WTC11 (cell line): Measurements from ENCODE around the gene LPP. TPM values are rescaled to one million over a fixed set of nuclear protein-coding genes. Genes with fewer than 3 reads are reported as not detected.

ENCODE experiments used
- ATAC-seq: fragments of 200-7000 bp; cut with Tn5 transposase; 2 replicates; pipeline ENCODE4 v1.10.0; 2021; ENCODE audit warnings: mild to moderate bottlenecking, moderate library complexity
- CTCF ChIA-PET: fragments of 300-600 bp; sonication (Branson Sonifier 250); formaldehyde crosslinking; loops from one replicate; lab custom pipeline; 2021; ENCODE audit warnings: antibody characterized with exemption; lab: Charles Lee
- POLR2A ChIA-PET: fragments of 350-600 bp; sonication (Branson Sonifier 250); formaldehyde crosslinking; loops from one replicate; lab custom pipeline; 2021; ENCODE audit warnings: antibody characterized with exemption; lab: Charles Lee
- DNase-seq: peaks from one replicate; pipeline ENCODE4 v3.0.0; 2021; ENCODE audit warnings: low spot score
- H3K27ac Mint-ChIP-seq: 2 replicates; pipeline ENCODE4 v1.8.0; 2021; ENCODE audit warnings: mixed read lengths
- H3K27me3 Mint-ChIP-seq: 2 replicates; pipeline ENCODE4 v1.8.0; 2021; ENCODE audit warnings: low read depth, mild to moderate bottlenecking, moderate library complexity, mixed read lengths
- H3K36me3 Mint-ChIP-seq: 2 replicates; pipeline ENCODE4 v1.8.0; 2021; ENCODE audit warnings: mixed read lengths
- H3K4me1 Mint-ChIP-seq: 2 replicates; pipeline ENCODE4 v1.8.0; 2022; ENCODE audit warnings: mixed read lengths
- H3K4me3 Mint-ChIP-seq: 2 replicates; pipeline ENCODE4 v1.8.0; 2021; ENCODE audit warnings: mild to moderate bottlenecking, moderate library complexity, mixed read lengths
- H3K9me3 Mint-ChIP-seq: 2 replicates; pipeline ENCODE4 v1.8.0; 2021; ENCODE audit warnings: mixed read lengths
- ARID4B ChIP-seq: sonication (generic); formaldehyde crosslinking; IDR thresholded peaks from 2 replicates; pipeline ENCODE4 v1.8.0; 2023; ENCODE audit warnings: missing genetic modification reagents, mild to moderate bottlenecking, borderline replicate concordance
- ATF1 ChIP-seq: sonication (generic); formaldehyde crosslinking; IDR thresholded peaks from 2 replicates; pipeline ENCODE4 v1.8.1; 2023; ENCODE audit warnings: mild to moderate bottlenecking, moderate library complexity, missing genetic modification reagents
- ATF2 ChIP-seq: sonication (generic); formaldehyde crosslinking; IDR thresholded peaks from 2 replicates; pipeline ENCODE4 v1.8.1; 2022; ENCODE audit warnings: low read depth, missing genetic modification reagents, borderline replicate concordance
- CBFB ChIP-seq: sonication (generic); formaldehyde crosslinking; IDR thresholded peaks from 2 replicates; pipeline ENCODE4 v1.8.1; 2022; ENCODE audit warnings: mild to moderate bottlenecking, low read depth, missing genetic modification reagents
- CDX4 ChIP-seq: fragments of 250-450 bp; sonication (Bioruptor Pico); IDR thresholded peaks from 2 replicates; pipeline ENCODE4 v1.9.0; 2021; ENCODE audit warnings: moderate library complexity, mild to moderate bottlenecking, inconsistent platforms, borderline replicate concordance
- CREB1 ChIP-seq: sonication (generic); formaldehyde crosslinking; IDR thresholded peaks from 2 replicates; pipeline ENCODE4 v1.8.0; 2023; ENCODE audit warnings: mild to moderate bottlenecking, missing genetic modification reagents
- ESRRA ChIP-seq: sonication (generic); formaldehyde crosslinking; IDR thresholded peaks from 2 replicates; pipeline ENCODE4 v1.8.1; 2022; ENCODE audit warnings: mild to moderate bottlenecking, missing genetic modification reagents, borderline replicate concordance
- FOXK1 ChIP-seq: sonication (generic); formaldehyde crosslinking; IDR thresholded peaks from 2 replicates; pipeline ENCODE4 v1.8.0; 2022; ENCODE audit warnings: mild to moderate bottlenecking, moderate library complexity, missing genetic modification reagents
- JAZF1 ChIP-seq: fragments of 250-450 bp; sonication (Bioruptor Pico); IDR thresholded peaks from 2 replicates; pipeline ENCODE4 v1.9.0; 2021; ENCODE audit warnings: moderate library complexity, mild to moderate bottlenecking, inconsistent platforms
- NR3C1 ChIP-seq: sonication (generic); formaldehyde crosslinking; conservative IDR thresholded peaks from 2 replicates; pipeline ENCODE4 v1.8.1; 2023; ENCODE audit warnings: low read depth, mild to moderate bottlenecking, missing genetic modification reagents
- PRDM15 ChIP-seq: sonication (generic); formaldehyde crosslinking; IDR thresholded peaks from 2 replicates; pipeline ENCODE4 v1.8.0; 2022; ENCODE audit warnings: missing genetic modification reagents
- TP53 ChIP-seq: sonication (generic); formaldehyde crosslinking; IDR thresholded peaks from 2 replicates; pipeline ENCODE4 v1.8.1; 2023; ENCODE audit warnings: mild to moderate bottlenecking, missing genetic modification reagents
- ZNF138 ChIP-seq: sonication (generic); formaldehyde crosslinking; conservative IDR thresholded peaks from 2 replicates; pipeline ENCODE4 v1.8.1; 2022; ENCODE audit warnings: mild to moderate bottlenecking, moderate library complexity, missing genetic modification reagents
- ZNF232 ChIP-seq: sonication (generic); formaldehyde crosslinking; IDR thresholded peaks from 2 replicates; pipeline ENCODE4 v1.8.0; 2022; ENCODE audit warnings: mild to moderate bottlenecking, missing genetic modification reagents
- ZNF317 ChIP-seq: sonication (generic); formaldehyde crosslinking; IDR thresholded peaks from 2 replicates; pipeline ENCODE4 v1.8.1; 2023; ENCODE audit warnings: low read depth, mild to moderate bottlenecking, moderate library complexity, missing genetic modification reagents, borderline replicate concordance
- total RNA-seq: library from RNA; stranded (reverse); gene quantifications from 3 replicates; pipeline ENCODE4 v1.2.3, GENCODE V29; 2021

Gene LPP
- total RNA-seq, 1 experiment from 2014 or later, result 49.6 TPM

- H3K4me1 Mint-ChIP-seq, result peaks cover 19% of the 10 kb centered on the region
- CTCF ChIA-PET, result no interaction called here
- POLR2A ChIA-PET, result no interaction called here
Measured at GRCh38 chr3:188147782-188148181, 6.2 kb upstream of the LPP start.

More at GRCh38 chr3:188147782-188148181, 6.2 kb upstream of the LPP start:
- no peak overlapping the region for H3K4me3 Mint-ChIP-seq
- TF ChIP-seq FOXK1 (CRISPR knock-in tag) (no peak), CDX4 (no peak), ARID4B (CRISPR knock-in tag) (no peak), ZNF317 (CRISPR knock-in tag) (no peak), ATF2 (CRISPR knock-in tag) (no peak), ZNF232 (CRISPR knock-in tag) (no peak), NR3C1 (CRISPR knock-in tag) (no peak), PRDM15 (no peak), ATF1 (CRISPR knock-in tag) (no peak), ZNF138 (CRISPR knock-in tag) (no peak), TP53 (CRISPR knock-in tag) (no peak), ESRRA (CRISPR knock-in tag) (no peak), JAZF1 (CRISPR knock-in tag) (no peak), CBFB (no peak), CREB1 (CRISPR knock-in tag) (no peak)
- H3K27me3 Mint-ChIP-seq, result peaks cover 5% of the 10 kb centered on the region
- no peak overlapping the region for H3K27ac Mint-ChIP-seq
- no peaks in the 10 kb centered on the region for H3K9me3 Mint-ChIP-seq
- ATAC-seq, result no peak
- no peaks in the 10 kb centered on the region for H3K36me3 Mint-ChIP-seq
- DNase-seq, result no peak
